Adipose tissue (tissue), 3 donors: ENCODE data around the gene SNTB2. TPM values are rescaled to one million over a fixed set of nuclear protein-coding genes. Genes with fewer than 3 reads are reported as not detected.
"Not testable (repeated sequence)": the region's sequence is repeated elsewhere in the genome, so short reads cannot be mapped to it uniquely, and the experiment has no call there.

Experiments used
- H3K27ac ChIP-seq: one replicate; pipeline ENCODE4 v1.5.1; 2013; ENCODE audit warnings: low read depth, low read length
- WGBS, 3 donors: extraction: QIAGEN DNeasy Blood & Tissue Kit; methylation state at CpG; one replicate each; pipeline ENCODE4 v1.1.7; 2013; 5-methylcytosine and 5-hydroxymethylcytosine counted together
- polyA plus RNA-seq, 3 donors: library from polyadenylated mRNA; stranded (reverse); fragments of 200-250 nt; gene quantifications; one replicate each; pipeline ENCODE4 v1.2.3, GENCODE V29; 2013
- donor health status: healthy with polysubstance abuse.
- donor health status: Bipolar disorder and iron deficiency.
- donor health status: healthy.

SNTB2 gene
- polyA plus RNA-seq, 3 donors: 3.3 to 20.9 (median 8.9) TPM

GRCh38 chr16:69270395-69270794, 83.4 kb downstream of the SNTB2 start:
- 68 to 87% (median 80%) methylated on average over 3 of the region's 3 CpGs for WGBS, 3 donors

GRCh38 chr16:69270831-69271230, 83.9 kb downstream of the SNTB2 start:
- no peak overlapping the region for H3K27ac ChIP-seq
- 75 to 93% (median 77%) methylated on average over 2 of the region's 2 CpGs for WGBS, 3 donors

More at GRCh38 chr16:69270395-69270794, 83.4 kb downstream of the SNTB2 start:
- H3K27ac ChIP-seq: no peak overlapping the region

GRCh38 chr16:69273009-69273408, 86.0 kb downstream of the SNTB2 start:
- no peak overlapping the region for H3K27ac ChIP-seq
- WGBS, 3 donors: 80 to 90% (median 82%) methylated on average over 4 of the region's 4 CpGs

GRCh38 chr16:69274699-69275235, 87.8 kb downstream of the SNTB2 start:
- H3K27ac ChIP-seq: no peak overlapping the region
- WGBS, 3 donors: 73 to 89% (median 75%) methylated on average over 4 of the region's 4 CpGs

GRCh38 chr16:69276148-69277115, 89.5 kb downstream of the SNTB2 start:
- 44 to 63% (median 49%) methylated on average over 7 of the region's 7 CpGs for WGBS, 3 donors
- H3K27ac ChIP-seq: no peak overlapping the region

- WGBS, 3 donors: 29 to 62% (median 53%) methylated on average over 1 of the region's 1 CpG
Measured at GRCh38 chr16:69277413-69277812, 90.4 kb downstream of the SNTB2 start.

GRCh38 chr16:69283851-69284250, 96.9 kb downstream of the SNTB2 start:
- H3K27ac ChIP-seq: no peak overlapping the region
- 69 to 81% (median 75%) methylated on average over 4 of the region's 4 CpGs for WGBS, 3 donors

More at GRCh38 chr16:69277413-69277812, 90.4 kb downstream of the SNTB2 start:
- H3K27ac ChIP-seq: no peak overlapping the region

GRCh38 chr16:69285240-69285639, 98.3 kb downstream of the SNTB2 start:
- H3K27ac ChIP-seq: no peak overlapping the region
- 82 to 87% (median 84%) methylated on average over 4 of the region's 4 CpGs for WGBS, 3 donors

- no peak overlapping the region for H3K27ac ChIP-seq
- WGBS, 3 donors: 45 to 54% (median 49%) methylated on average over 13 of the region's 13 CpGs
Measured at GRCh38 chr16:69286941-69287713, 100.2 kb downstream of the SNTB2 start.

- not testable (repeated sequence) for H3K27ac ChIP-seq
- WGBS, 3 donors: 92 to 95% (median 95%) methylated on average over 9 of the region's 9 CpGs
Measured at GRCh38 chr16:69291657-69292056, 104.7 kb downstream of the SNTB2 start.

GRCh38 chr16:69293401-69293800, 106.4 kb downstream of the SNTB2 start:
- WGBS, 3 donors: 60 to 68% (median 64%) methylated on average over 3 of the region's 3 CpGs
- H3K27ac ChIP-seq: no peak overlapping the region

- no peak overlapping the region for H3K27ac ChIP-seq
- 88 to 100% (median 92%) methylated on average over 1 of the region's 1 CpG for WGBS, 3 donors
Measured at GRCh38 chr16:69294051-69294450, 107.1 kb downstream of the SNTB2 start.

- 94 to 98% (median 96%) methylated on average over 7 of the region's 7 CpGs for WGBS, 3 donors
- not testable (repeated sequence) for H3K27ac ChIP-seq
Measured at GRCh38 chr16:69296771-69297170, 109.8 kb downstream of the SNTB2 start.

GRCh38 chr16:69298261-69298660, 111.3 kb downstream of the SNTB2 start:
- WGBS, 3 donors: 97 to 100% (median 98%) methylated on average over 4 of the region's 4 CpGs
- no peak overlapping the region for H3K27ac ChIP-seq

- no peak overlapping the region for H3K27ac ChIP-seq
- WGBS, 3 donors: 56 to 71% (median 66%) methylated on average over 1 of the region's 1 CpG
Measured at GRCh38 chr16:69301187-69301586, 114.2 kb downstream of the SNTB2 start.

- WGBS, 3 donors: 89 to 90% (median 89%) methylated on average over 4 of the region's 4 CpGs
Measured at GRCh38 chr16:69301861-69302260, 114.9 kb downstream of the SNTB2 start.

GRCh38 chr16:69302301-69302700, 115.3 kb downstream of the SNTB2 start:
- no peak overlapping the region for H3K27ac ChIP-seq
- 87 to 98% (median 92%) methylated on average over 4 of the region's 4 CpGs for WGBS, 3 donors

More at GRCh38 chr16:69301861-69302260, 114.9 kb downstream of the SNTB2 start:
- H3K27ac ChIP-seq: no peak overlapping the region

GRCh38 chr16:69306031-69306430, 119.1 kb downstream of the SNTB2 start:
- WGBS, 3 donors: 67 to 86% (median 82%) methylated on average over 1 of the region's 1 CpG
- H3K27ac ChIP-seq: no peak overlapping the region

- no peak overlapping the region for H3K27ac ChIP-seq
- WGBS, 3 donors: 38 to 86% (median 73%) methylated on average over 1 of the region's 1 CpG
Measured at GRCh38 chr16:69307091-69307490, 120.1 kb downstream of the SNTB2 start.
